ENCODE measurements around the gene PRR23A. TPM values are rescaled to one million over a fixed set of nuclear protein-coding genes. Genes with fewer than 3 reads are reported as not detected.
A peak's percentile ranks its signal among the peaks of the same experiment; 100 is the strongest.

The PRR23A gene
- total and polyA plus RNA-seq, 2 donors (not counting 1 experiment from before 2014, with no cell fraction given): not detected

DNA sequence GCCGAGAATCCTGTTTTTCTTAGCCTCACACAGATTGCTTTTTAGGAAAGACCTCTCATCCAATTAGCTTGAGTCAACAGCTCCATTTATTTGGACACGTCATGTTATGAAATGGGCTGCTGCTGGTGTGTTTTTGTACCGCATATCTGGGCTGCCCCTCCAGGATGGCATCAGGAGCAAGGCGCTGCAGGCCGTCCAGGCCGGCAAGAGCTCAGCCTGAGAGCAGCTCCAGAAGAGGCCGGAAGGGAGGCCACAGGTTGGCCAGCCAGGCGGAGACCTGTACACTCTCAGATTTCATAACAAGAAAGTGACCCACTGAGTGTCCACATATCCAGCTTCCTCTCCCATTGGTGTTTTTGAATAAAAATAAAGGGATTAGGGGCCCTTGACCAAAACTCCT is 30.7 kb downstream of the PRR23A start:
- Histone ChIP-seq H3K4me2 (ENCODE audit: extremely low read depth, insufficient read depth, low read length) (no peak overlapping the region), H3K27ac (ENCODE audit: insufficient read depth, low read length) (no peak overlapping the region), H3K4me1 (ENCODE audit: control insufficient read depth, extremely low read depth, insufficient read depth, low read length) (no peaks in the 10 kb centered on the region), H3K36me3 (ENCODE audit: control insufficient read depth, insufficient read depth, low read length) (no peaks in the 10 kb centered on the region), H3K9ac (ENCODE audit: insufficient read depth, low read length) (no peak overlapping the region), H3K9me3 (ENCODE audit: control insufficient read depth, insufficient read depth, low read depth, low read length) (no peaks in the 10 kb centered on the region), H3K79me2 (ENCODE audit: control insufficient read depth, insufficient read depth, low read length) (no peaks in the 10 kb centered on the region), H3K27me3 (ENCODE audit: control insufficient read depth, insufficient read depth, low read length) (no peaks in the 10 kb centered on the region), H2AFZ (ENCODE audit: low read length) (no peak overlapping the region), H4K20me1 (ENCODE audit: control insufficient read depth, extremely low read depth, insufficient read depth, low read length) (no peaks in the 10 kb centered on the region), H3K4me3 (replicated peaks in 1 of 4; ENCODE audit: control extremely low read depth in 1 of 4, insufficient read depth in 1 of 4, low read depth in 3 of 4, low read length in 4 of 4) (no peak overlapping the region)
- no peak for DNase-seq (ENCODE audit: low read depth in 2 of 2)
- TF ChIP-seq, protein P1, sequence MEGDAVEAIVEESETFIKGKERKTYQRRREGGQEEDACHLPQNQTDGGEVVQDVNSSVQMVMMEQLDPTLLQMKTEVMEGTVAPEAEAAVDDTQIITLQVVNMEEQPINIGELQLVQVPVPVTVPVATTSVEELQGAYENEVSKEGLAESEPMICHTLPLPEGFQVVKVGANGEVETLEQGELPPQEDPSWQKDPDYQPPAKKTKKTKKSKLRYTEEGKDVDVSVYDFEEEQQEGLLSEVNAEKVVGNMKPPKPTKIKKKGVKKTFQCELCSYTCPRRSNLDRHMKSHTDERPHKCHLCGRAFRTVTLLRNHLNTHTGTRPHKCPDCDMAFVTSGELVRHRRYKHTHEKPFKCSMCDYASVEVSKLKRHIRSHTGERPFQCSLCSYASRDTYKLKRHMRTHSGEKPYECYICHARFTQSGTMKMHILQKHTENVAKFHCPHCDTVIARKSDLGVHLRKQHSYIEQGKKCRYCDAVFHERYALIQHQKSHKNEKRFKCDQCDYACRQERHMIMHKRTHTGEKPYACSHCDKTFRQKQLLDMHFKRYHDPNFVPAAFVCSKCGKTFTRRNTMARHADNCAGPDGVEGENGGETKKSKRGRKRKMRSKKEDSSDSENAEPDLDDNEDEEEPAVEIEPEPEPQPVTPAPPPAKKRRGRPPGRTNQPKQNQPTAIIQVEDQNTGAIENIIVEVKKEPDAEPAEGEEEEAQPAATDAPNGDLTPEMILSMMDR (conservative IDR thresholded peaks at IDR 0.05 in 1 of 2, IDR thresholded peaks at IDR 0.05 in 1 of 2; ENCODE audit: low read depth in 1 of 2, low read length in 2 of 2): no peak
- no peak for TF ChIP-seq EZH2 (IDR thresholded peaks at IDR 0.05; ENCODE audit: low read length, missing control alignments)

DNA sequence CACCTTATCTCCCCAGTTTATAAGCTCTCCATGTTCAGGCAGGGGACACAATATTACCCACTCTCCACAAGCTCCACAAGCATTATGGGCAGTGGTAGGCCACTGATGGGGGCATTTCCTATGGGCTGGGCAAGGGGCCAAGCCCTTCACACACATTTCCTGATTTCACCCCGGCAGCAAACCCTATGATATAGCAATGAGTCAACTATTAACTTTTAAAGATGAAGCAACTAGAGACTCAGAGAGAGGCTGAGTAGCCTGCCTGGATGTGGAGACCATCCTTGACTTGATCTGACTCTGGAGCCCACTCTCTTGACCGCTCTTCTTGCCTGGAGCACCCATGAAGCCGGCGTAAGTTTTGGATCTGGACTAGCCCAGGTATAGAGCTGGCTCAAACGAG is 31.6 kb downstream of the PRR23A start:
- Histone ChIP-seq H3K27ac (ENCODE audit: insufficient read depth, low read length) (no peak overlapping the region), H2AFZ (ENCODE audit: low read length) (no peak overlapping the region), H3K9ac (ENCODE audit: insufficient read depth, low read length) (no peak overlapping the region), H4K20me1 (ENCODE audit: control insufficient read depth, extremely low read depth, insufficient read depth, low read length) (no peaks in the 10 kb centered on the region), H3K4me2 (ENCODE audit: extremely low read depth, insufficient read depth, low read length) (no peak overlapping the region), H3K27me3 (ENCODE audit: control insufficient read depth, insufficient read depth, low read length) (no peaks in the 10 kb centered on the region), H3K79me2 (ENCODE audit: control insufficient read depth, insufficient read depth, low read length) (no peaks in the 10 kb centered on the region), H3K9me3 (ENCODE audit: control insufficient read depth, insufficient read depth, low read depth, low read length) (no peaks in the 10 kb centered on the region), H3K4me3 (replicated peaks in 1 of 4; ENCODE audit: control extremely low read depth in 1 of 4, insufficient read depth in 1 of 4, low read depth in 3 of 4, low read length in 4 of 4) (no peak overlapping the region), H3K36me3 (ENCODE audit: control insufficient read depth, insufficient read depth, low read length) (no peaks in the 10 kb centered on the region), H3K4me1 (ENCODE audit: control insufficient read depth, extremely low read depth, insufficient read depth, low read length) (no peaks in the 10 kb centered on the region)
- TF ChIP-seq, protein P1 (conservative IDR thresholded peaks at IDR 0.05 in 1 of 2, IDR thresholded peaks at IDR 0.05 in 1 of 2; ENCODE audit: low read depth in 1 of 2, low read length in 2 of 2): no peak
- TF ChIP-seq EZH2 (IDR thresholded peaks at IDR 0.05; ENCODE audit: low read length, missing control alignments): no peak
- peak in 1 of 2 donors; percentile 5 for DNase-seq (ENCODE audit: low read depth in 2 of 2)

DNA sequence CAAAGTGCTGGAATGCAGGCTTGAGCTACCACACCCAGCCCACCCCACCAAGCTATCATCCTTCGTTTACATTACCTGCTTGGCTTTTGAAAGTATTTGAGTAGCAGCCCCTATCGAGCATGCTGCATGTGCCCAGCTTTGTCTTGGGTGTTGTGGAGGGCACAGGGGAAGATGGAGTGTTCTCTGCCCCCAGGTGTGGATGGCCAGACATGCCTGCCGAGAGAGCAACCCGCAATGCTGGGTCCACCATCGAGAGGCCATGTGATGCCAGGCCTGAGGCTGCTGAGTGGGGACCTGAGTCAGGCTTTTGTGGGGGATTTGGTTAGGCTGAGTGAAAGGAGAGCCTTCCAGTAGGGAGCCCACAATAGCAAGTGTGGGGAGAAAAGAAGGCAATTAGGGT is 33.1 kb downstream of the PRR23A start:
- Histone ChIP-seq H3K27ac (ENCODE audit: insufficient read depth, low read length) (no peak overlapping the region), H3K9ac (ENCODE audit: insufficient read depth, low read length) (no peak overlapping the region), H2AFZ (ENCODE audit: low read length) (no peak overlapping the region), H3K36me3 (ENCODE audit: control insufficient read depth, insufficient read depth, low read length) (no peaks in the 10 kb centered on the region), H3K79me2 (ENCODE audit: control insufficient read depth, insufficient read depth, low read length) (no peaks in the 10 kb centered on the region), H3K4me1 (ENCODE audit: control insufficient read depth, extremely low read depth, insufficient read depth, low read length) (no peaks in the 10 kb centered on the region), H3K9me3 (ENCODE audit: control insufficient read depth, insufficient read depth, low read depth, low read length) (no peaks in the 10 kb centered on the region), H3K4me3 (replicated peaks in 1 of 4; ENCODE audit: control extremely low read depth in 1 of 4, insufficient read depth in 1 of 4, low read depth in 3 of 4, low read length in 4 of 4) (no peak overlapping the region), H3K27me3 (ENCODE audit: control insufficient read depth, insufficient read depth, low read length) (no peaks in the 10 kb centered on the region), H4K20me1 (ENCODE audit: control insufficient read depth, extremely low read depth, insufficient read depth, low read length) (no peaks in the 10 kb centered on the region), H3K4me2 (ENCODE audit: extremely low read depth, insufficient read depth, low read length) (no peak overlapping the region)
- DNase-seq (ENCODE audit: low read depth in 2 of 2): no peak
- no peak for TF ChIP-seq EZH2 (IDR thresholded peaks at IDR 0.05; ENCODE audit: low read length, missing control alignments)
- TF ChIP-seq, protein P1 (conservative IDR thresholded peaks at IDR 0.05 in 1 of 2, IDR thresholded peaks at IDR 0.05 in 1 of 2; ENCODE audit: low read depth in 1 of 2, low read length in 2 of 2): no peak
